Stimulated activated CD8-positive, alpha-beta memory T cell treated with anti-CD3 and anti-CD28 coated beads, Interleukin-2, amount 100 ng/mL, for 1 hour (primary cell): ENCODE data around the gene CABP5.

Experiments used
- DNase-seq, 2 donors: peaks; one replicate each; pipeline ENCODE4 v3.0.0-alpha.2; 2020; ENCODE audit warnings: low read depth in 2 of 2

The CABP5 gene

DNA sequence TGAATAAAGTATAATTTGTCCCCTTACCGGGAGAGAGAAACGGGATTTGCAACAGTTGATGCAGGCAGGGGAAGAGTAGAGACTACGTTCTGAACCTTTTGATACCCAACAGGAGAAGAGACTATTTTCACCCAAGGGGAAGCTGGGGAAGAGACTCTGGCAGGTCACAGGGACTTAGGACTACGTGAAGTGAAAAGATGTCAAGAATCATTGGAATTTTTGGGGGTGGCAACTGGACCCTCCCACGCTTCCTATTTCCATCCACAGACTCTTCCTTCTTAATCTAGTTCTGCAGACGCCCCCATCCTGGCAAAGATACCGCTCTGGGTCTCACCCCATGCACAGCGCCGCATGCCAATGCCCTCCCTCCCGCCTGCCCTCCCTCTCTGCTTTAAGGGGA is 13.8 kb downstream of the CABP5 start:
- no peak for DNase-seq

DNA sequence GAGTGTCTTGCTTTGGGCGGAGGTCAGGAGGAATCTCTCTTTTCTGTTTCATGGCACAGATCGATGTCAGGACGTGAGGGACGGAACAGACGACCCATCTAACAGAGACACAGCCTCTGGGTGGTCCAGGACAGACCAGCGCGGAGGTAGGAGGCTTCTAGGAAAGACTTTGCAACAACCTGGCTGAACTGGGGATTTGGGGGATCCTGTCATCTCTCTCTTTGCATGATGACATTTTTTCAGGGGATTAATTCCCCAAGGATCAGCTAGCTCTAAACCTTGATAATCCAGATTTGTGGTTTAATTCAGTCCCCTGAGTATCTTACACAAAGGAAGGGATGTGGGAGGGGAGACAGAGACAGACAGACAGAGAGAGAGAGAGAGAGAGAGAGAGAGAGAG is 14.4 kb downstream of the CABP5 start:
- DNase-seq = no peak

DNA sequence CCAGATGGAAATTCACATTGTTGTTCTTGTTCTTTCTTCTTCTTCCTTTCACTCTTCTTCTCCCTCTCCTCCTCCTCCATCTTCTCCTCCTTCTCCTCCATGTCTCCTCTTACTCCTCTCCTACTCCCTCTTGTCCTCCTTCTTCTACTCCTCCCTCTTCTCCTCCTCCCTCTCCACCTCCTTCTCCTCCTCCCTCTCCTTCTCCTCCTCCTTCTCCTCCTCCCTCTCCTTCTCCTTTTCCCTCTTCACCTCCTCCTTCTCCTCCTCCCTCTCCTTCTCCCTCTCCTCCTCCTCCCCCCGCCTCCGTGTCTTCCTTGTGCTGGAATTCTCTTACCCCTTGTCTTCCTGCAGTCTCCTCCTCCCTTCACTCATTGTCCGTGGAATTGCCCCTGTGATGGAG is 18.4 kb downstream of the CABP5 start:
- no peak for DNase-seq

DNA sequence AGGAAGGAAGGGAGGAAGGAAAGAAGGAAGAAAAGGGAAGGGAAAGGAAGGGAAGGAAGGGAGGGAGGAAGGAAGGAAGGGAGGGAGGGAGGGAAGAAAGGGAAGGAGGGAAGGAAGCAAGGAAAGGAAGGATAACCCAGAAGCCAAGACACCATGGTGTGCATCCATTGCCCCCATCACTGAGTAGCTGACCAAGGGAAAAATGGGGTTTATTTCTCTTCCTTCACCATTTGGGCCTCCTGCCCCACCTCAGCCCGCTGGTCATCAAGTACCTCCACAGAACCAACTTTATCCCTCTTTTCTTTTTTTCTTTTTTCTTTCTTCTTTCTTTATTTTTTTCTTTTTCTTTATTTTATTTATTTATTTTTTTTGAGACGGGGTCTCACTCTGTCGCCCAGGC is 20.4 kb downstream of the CABP5 start:
- no peak for DNase-seq

DNA sequence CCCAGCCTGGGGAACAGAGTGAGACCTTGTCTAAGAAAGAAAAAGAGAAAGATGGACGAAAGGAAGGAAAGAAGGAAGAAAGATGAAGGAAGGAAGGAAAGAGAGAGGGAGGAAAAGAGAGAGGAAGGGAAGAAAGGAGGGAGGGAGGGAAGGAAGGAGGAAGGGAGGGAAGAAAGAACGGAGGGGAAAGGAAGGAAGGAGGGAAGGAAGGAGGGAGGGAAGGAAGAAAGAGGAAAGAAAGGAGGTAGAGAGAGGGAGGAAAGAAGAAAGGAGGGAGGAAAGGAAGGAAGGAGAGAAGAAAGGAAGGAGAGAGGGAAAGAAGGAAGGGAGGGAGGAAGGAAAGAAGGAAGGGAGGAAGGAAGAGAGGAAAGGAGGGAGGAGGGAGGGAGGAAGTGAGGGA is 20.9 kb downstream of the CABP5 start:
- no peak for DNase-seq

DNA sequence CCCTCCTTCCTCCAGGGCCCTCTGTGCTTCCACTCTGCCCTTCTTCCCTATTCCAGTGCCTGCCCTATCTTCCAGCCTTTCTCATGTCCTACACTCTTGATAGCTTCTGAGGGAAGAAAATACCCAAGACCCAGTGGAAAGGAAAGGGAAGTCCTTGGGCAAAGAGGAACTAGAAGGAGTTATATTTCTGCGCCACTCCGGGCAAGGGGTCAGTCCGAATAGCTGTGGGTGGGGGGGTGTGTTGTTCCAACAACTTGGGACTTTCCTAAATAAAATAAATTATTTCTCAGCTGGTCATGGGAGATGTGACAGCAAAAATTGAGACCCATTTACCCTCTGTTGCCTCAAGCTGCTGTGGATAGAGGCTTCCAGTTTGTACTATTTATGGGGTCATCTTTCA is 23.2 kb downstream of the CABP5 start:
- DNase-seq = no peak

DNA sequence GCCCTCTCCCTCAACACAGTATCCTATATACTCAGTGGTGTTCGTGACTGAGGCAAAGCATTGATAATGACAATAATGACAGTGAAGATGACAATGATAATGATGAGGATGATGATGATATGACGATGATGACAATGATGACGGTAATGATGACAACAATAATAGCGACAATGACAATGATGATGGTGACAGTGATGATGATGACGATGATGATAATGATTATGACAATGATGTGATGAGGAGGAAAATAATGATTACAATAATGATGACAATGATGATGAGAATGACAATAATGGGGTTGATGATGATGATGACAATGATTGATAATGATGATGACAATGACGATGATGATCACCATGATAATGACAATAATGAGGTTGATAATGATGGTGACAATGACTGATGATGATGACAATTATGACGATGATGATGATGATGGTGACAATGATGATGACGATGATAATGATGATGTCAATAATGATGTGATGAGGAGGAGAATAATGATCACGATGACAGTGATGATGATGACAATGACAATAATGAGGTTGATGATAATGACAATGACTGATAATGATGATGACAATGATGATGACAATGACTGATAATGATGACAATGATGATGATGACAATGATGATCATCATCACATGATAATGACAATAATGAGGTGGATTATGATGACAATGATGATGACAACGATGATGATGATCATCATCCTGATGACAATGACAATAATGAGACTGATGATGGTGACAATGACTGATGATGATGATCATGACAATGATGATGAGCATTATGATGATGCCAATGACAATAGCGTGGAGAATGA is 32.7 kb downstream of the CABP5 start:
- DNase-seq = no peak

DNA sequence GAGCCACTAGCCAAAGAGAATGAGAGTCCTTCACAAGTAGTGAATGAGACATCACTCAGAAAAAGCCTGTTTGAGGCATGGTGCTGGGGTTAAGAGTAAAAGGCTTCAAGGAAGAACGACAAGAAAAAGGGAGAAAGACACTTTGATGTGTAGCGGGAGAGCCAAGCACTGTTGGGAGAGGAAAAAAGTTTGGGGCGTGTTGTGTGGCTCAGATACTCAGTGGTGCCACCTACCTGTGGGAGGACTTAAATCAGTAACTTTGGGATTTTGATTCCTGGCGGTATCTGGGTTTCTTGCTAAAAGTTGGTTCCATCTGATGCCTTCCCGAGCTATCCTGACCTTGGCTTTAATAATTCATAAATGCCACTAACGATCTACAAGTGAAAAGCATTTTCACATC is 37.1 kb downstream of the CABP5 start:
- DNase-seq = no peak

DNA sequence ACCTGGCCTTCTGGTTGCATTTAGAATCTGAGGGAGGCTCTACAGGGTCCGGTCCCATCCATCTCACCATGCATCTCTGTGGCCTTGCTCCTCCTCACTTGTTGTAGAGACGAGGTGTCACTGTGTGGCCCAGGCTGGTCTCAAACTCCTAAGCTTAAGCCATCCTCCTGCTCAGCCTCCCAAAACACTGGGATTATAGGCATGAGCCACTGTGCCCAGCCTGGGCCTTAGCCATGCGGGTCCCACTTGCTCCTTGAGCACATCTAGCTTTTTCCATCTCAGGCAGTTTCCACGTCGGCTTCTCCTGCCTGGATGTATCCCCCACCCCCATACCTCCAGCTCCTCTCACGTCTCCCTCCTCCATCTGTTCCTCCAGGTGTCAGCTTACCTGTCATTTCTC is 39.6 kb downstream of the CABP5 start:
- no peak for DNase-seq

DNA sequence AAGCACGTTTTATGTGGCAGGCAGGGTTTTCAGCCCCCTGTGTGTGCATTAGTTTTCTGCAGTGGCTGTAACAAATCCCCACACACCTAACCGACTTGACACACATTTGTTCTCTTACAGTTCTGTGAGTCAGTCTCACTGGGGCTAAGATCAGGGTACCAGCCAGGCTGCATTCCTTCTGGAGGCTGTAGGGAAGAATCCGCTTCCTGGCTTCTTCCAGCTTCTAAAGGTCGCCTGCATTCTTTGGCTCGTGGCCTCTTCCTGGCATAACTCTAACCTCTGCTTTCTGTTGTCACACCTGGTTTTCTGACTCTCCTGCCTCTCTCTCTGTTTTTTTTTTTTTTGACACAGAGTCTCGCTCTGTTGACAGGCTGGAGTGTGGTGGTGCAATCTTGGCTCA is 43.0 kb downstream of the CABP5 start:
- no peak for DNase-seq

DNA sequence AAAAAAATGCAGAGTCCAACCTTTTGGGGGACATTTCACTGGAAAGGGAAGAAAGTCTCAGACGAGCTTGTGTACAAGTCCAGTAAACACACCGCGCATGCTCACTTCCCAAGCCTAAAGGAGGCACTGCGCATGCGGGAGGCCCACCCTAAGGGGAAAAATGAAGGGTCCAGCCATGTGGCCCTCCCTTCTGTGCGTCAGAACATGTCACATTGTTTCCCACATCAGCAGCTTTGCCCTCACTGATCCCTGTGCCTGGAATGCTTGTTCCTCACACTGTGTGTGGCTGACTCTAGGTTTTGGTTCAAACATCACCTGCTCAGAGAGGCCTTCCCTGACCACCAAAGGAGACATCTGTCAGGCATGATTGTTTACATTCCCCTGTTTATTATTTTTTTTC is 45.1 kb downstream of the CABP5 start:
- DNase-seq = no peak

DNA sequence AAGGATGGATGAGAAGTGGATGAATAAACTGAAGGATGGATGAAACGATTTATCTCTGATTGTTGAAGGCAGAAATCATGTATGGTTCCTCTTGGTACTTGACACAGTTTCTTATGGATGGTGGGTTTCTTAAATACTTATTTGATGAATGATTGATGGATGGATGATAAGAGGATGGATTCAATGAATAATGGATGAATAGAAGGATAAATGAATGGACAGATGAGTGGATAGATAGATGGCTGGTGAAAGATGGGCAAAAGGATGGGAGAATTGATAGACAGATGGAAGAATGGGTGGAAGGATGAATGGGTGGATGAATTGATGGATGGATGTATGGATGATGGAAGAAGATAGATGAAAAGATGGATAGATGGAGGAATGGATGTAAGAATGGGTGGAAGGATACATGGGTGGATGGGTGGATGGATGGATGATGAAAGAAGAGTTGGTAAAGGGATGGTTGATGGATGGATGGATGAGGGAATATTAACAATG is 47.6 kb downstream of the CABP5 start:
- no peak for DNase-seq

DNA sequence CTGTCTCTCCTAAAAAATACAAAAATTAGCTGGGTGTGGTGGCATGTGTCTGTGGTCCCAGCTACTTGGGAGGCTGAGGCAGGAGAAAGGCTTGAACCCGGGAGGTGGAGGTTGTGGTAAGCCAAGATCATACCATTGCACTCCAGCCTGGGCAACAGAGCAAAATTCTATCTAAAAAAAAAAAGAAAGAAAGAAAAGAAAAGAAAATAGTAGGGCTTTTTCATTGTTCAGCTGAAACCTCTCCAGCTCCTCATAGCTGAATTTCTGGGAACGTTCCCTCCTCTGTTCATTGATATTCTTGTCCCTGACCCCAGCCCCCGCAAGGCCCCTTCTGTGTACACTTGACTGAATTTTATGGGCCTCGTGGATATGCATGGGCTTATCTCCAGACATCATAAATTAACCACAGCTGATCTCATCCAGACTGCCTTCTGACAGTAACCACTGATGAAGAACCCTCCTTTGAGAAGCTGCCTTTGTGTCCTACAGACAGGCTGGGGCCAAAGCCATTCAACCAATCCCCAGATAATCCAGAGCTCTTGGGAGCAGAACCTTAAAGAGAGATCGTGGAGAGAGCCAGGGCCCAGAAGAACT is 49.6 kb downstream of the CABP5 start, which contains the start of gene ELSPBP1:
Gene ELSPBP1 (plus strand): TSS at position 424 of the 594 bp plus-strand sequence. CDS start 14,036 bp downstream, outside the sequence.
- no peak for DNase-seq

DNA sequence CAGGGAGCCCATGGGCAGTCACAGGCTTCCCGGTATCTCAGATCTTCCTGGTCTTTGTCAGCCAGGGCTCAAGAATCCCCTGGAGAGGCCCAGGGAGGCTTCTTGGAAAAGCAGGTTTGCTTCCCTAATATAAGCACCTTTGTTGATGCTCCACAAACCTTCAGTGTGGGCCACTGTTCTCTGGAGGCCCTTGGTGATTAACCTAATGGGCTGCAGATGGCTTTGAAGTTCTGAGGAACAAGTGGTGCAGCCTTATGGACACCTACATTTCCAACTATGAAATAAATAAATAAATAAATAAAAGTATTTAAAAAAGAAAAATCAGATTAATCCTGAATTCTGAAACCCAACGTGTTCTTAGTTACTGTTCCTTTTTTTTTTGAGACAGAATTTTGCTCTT is 51.8 kb downstream of the CABP5 start, which contains the start of gene BSPH1:
Gene BSPH1 (minus strand): TSS at position 101 of the 400 bp plus-strand sequence. CDS start 89 bp downstream, at position 12.
- DNase-seq = no peak

DNA sequence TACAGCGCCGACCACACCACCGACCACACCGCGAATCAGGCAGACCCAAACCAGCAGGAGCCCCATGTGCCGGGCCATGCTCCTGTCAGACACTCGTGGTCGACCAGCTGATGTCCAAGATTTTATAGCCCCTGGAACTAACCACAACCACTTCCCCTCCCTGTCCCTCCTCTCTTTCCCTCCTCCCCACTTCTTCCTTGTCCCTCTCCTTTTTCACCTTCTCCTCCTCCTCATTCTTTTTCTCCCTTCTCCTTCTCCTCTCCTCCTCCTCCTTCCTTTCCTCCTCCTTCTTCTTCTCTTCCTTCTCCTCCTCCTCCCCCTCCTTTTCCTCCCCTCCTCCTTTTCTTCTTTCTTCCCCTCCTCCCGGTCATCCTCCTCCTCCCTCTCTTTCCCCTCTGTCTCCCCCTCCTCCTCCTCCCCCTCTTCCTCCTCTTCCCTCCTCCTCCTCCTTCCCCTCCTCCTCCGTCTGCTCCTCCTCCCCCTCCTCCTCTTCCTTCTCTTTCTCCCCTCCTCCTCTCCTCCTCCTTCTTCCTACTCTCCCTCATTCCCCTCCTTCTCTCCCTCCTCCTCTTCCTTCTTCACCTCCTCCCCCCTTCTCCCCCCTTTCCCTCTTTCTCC is 52.6 kb downstream of the CABP5 start:
- DNase-seq = no peak
